ENCODE results near the gene PHF8.

The PHF8 gene

GRCh38 chrX:54076903-54077302 is 32.6 kb upstream of the PHF8 start:
- no peak for TF ChIP-seq CTCF (IDR thresholded peaks at IDR 0.05; ENCODE audit: extremely low read depth, missing control alignments)
- no peak for DNase-seq (ENCODE audit: low spot score)

DNA sequence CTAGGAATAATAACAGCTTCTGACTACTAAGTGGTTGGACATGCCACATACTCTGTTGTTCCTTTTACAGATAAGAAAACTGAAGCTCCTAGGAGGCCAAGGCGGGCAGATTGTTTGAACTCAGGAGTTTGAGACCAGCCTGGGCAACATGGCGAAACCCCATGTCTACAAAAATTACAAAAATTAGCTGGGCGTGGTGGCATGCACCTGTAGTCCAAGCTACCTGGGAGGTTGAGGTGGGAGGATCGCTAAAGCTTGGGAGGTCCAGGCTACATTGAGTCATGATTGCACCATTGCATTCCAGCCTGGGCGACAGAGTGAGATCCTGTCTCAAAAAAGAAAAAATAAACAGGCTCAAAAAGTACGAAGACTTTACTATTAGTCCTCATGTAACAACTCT is 30.6 kb upstream of the PHF8 start:
- TF ChIP-seq CTCF (IDR thresholded peaks at IDR 0.05; ENCODE audit: extremely low read depth, missing control alignments) = no peak
- DNase-seq (ENCODE audit: low spot score) = no peak

GRCh38 chrX:54067766-54068165 is 23.5 kb upstream of the PHF8 start:
- no peak for DNase-seq (ENCODE audit: low spot score)
- TF ChIP-seq CTCF (IDR thresholded peaks at IDR 0.05; ENCODE audit: extremely low read depth, missing control alignments) = no peak

GRCh38 chrX:54066841-54067240 is 22.6 kb upstream of the PHF8 start:
- TF ChIP-seq CTCF (IDR thresholded peaks at IDR 0.05; ENCODE audit: extremely low read depth, missing control alignments) = no peak
- DNase-seq (ENCODE audit: low spot score) = no peak

DNA sequence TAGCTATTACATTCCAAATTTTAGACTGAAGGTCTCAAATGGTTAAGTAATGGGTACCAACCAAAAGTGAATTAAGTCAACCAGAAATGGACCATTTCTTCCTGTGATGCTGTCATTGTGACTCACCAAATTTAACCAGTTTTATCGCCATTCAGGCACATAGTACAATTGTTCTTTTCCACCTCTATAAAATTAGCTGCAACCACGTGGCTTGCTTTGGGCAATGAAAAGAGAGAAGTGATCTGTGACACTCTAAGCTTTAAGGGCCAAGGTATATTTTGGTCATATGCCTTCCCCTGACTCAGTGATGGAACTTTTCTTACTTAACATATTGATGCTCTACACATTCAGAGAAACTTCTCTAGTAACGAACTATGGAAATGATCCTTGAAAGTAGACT is 20.3 kb upstream of the PHF8 start:
- no peak for TF ChIP-seq CTCF (IDR thresholded peaks at IDR 0.05; ENCODE audit: extremely low read depth, missing control alignments)
- no peak for DNase-seq (ENCODE audit: low spot score)

GRCh38 chrX:54063361-54063760 is 19.1 kb upstream of the PHF8 start:
- TF ChIP-seq CTCF (IDR thresholded peaks at IDR 0.05; ENCODE audit: extremely low read depth, missing control alignments) = no peak
- no peak for DNase-seq (ENCODE audit: low spot score)

DNA sequence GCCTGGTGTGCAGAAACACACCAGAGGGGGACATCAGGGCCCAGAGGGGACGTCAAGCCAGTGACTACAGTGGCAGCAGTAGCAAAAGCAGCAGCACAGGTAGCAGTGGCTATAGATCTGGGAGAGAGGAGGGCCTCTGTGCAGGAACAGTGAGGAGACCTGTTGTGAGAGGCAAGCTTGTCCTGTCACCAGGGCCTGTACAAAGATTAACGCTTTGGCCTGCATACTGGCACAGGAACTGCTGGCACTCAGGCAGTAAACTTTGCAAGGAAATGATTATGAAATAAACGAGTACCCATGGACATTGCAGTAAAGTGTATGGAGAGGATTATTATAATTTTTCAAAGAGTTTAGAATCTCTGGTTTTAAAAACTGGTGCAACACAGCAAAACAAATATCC is 5.5 kb upstream of the PHF8 start:
- DNase-seq (ENCODE audit: low spot score) = no peak
- TF ChIP-seq CTCF (IDR thresholded peaks at IDR 0.05; ENCODE audit: extremely low read depth, missing control alignments) = no peak

All from GM20000 (cell line).